Immature natural killer cell (primary cell): ENCODE measurements around the gene KIF17. TPM values are rescaled to one million over a fixed set of nuclear protein-coding genes. Genes with fewer than 3 reads are reported as not detected.
"Not testable (repeated sequence)": the region's sequence is repeated elsewhere in the genome, so short reads cannot be mapped to it uniquely, and the experiment has no call there.

Experiments
- DNase-seq, 3 donors: peaks; one replicate each; pipeline ENCODE4 v3.0.0; 2022; ENCODE audit warnings: mixed read lengths in 1 of 3
- H3K27ac Mint-ChIP-seq, 6 donors: one replicate each; pipeline ENCODE4 v1.8.0; 2020; ENCODE audit warnings: mixed read lengths in 6 of 6, mild to moderate bottlenecking in 5 of 6, inconsistent platforms in 4 of 6, moderate library complexity in 3 of 6
- H3K27me3 Mint-ChIP-seq, 3 donors: one replicate each; pipeline ENCODE4 v1.8.0; 2020 to 2021; ENCODE audit warnings: low read depth in 3 of 3, mild to moderate bottlenecking in 3 of 3, mixed read lengths in 3 of 3, moderate library complexity in 3 of 3, inconsistent platforms in 1 of 3
- H3K36me3 Mint-ChIP-seq, 3 donors: one replicate each; pipeline ENCODE4 v1.8.0; 2020; ENCODE audit warnings: mixed read lengths in 3 of 3, inconsistent platforms in 2 of 3, mild to moderate bottlenecking in 2 of 3
- H3K4me1 Mint-ChIP-seq, 2 donors: one replicate each; pipeline ENCODE4 v1.8.0; 2020; ENCODE audit warnings: inconsistent platforms in 2 of 2, mild to moderate bottlenecking in 2 of 2, mixed read lengths in 2 of 2, moderate library complexity in 1 of 2
- H3K4me3 Mint-ChIP-seq, 5 donors: one replicate each; pipeline ENCODE4 v1.8.0; 2020; ENCODE audit warnings: mild to moderate bottlenecking in 5 of 5, mixed read lengths in 5 of 5, inconsistent platforms in 3 of 5, moderate library complexity in 3 of 5
- H3K9me3 Mint-ChIP-seq, 6 donors: one replicate each; pipeline ENCODE4 v1.8.0; 2020; ENCODE audit warnings: mild to moderate bottlenecking in 6 of 6, mixed read lengths in 6 of 6, inconsistent platforms in 4 of 6, moderate library complexity in 3 of 6
- polyA plus RNA-seq, 3 donors: library from polyadenylated mRNA; unstranded; fragments of 300-500 nt; fragmentation: Illumina TruSeq; gene quantifications; one replicate each; pipeline ENCODE4 v1.2.3, GENCODE V29; 2021

The KIF17 gene
- polyA plus RNA-seq, 3 donors from 2014 or later = 0.21 TPM; not detected in 2

- DNase-seq = no peak
- Mint-ChIP-seq H3K36me3 (peaks cover 0 to 2% (median 0%) of the 10 kb centered on the region in 3 donors), H3K4me1 (no peaks in the 10 kb centered on the region), H3K4me3 (no peak overlapping the region), H3K27ac (no peak overlapping the region), H3K27me3 (peaks cover 0 to 5% (median 1%) of the 10 kb centered on the region in 3 donors), H3K9me3 (peaks cover 0 to 2% (median 0%) of the 10 kb centered on the region in 6 donors)
These were observed 33.2 kb downstream of the KIF17 start for GRCh38 chr1:20684651-20685050.

DNA sequence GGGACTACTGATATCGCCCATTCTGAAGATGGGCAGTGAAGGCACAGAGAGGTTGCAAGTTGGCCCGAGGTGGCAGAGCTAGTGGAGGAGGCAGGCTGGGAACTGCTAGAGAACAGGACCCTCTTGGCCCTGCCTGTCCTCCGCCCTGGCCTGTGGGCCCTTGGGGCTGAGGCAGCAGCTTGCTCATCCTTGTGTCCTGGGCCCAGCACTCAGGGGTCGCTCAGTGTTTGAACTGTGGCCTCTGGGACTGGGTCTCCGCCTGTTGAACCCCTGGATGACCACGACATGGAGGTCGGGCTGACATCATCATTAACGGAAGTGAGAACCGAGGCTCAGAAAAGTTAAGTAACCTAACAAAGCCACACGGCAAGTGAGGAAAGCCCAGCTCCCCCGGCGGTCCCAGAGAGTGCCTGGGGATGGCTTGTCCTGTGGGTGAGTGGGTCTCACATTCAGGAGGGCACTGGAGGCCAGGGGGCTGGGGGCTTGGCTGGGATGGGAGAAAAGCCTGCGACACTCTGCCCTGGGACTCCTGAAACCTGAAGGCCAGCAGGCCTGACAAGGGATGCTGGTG lies 33.7 kb downstream of the KIF17 start:
- no peaks in the 10 kb centered on the region for H3K4me1 Mint-ChIP-seq
- peaks cover 0 to 5% (median 1%) of the 10 kb centered on the region in 3 donors for H3K27me3 Mint-ChIP-seq
- no peak for DNase-seq
- no peak overlapping the region for H3K4me3 Mint-ChIP-seq
- H3K9me3 Mint-ChIP-seq = peaks cover 0 to 2% (median 0%) of the 10 kb centered on the region in 6 donors
- peaks cover 0 to 2% (median 0%) of the 10 kb centered on the region in 3 donors for H3K36me3 Mint-ChIP-seq
- no peak overlapping the region for H3K27ac Mint-ChIP-seq

- no peak for DNase-seq
- no peak overlapping the region for H3K4me3 Mint-ChIP-seq
- H3K36me3 Mint-ChIP-seq = peaks cover 0 to 2% (median 0%) of the 10 kb centered on the region in 3 donors
- no peak overlapping the region for H3K27ac Mint-ChIP-seq
- peaks cover 0 to 5% (median 1%) of the 10 kb centered on the region in 3 donors for H3K27me3 Mint-ChIP-seq
- peaks cover 0 to 2% (median 0%) of the 10 kb centered on the region in 6 donors for H3K9me3 Mint-ChIP-seq
- H3K4me1 Mint-ChIP-seq = peaks cover 4% of the 10 kb centered on the region in 2 donors
These were observed 34.2 kb downstream of the KIF17 start for GRCh38 chr1:20683614-20684013.

DNA sequence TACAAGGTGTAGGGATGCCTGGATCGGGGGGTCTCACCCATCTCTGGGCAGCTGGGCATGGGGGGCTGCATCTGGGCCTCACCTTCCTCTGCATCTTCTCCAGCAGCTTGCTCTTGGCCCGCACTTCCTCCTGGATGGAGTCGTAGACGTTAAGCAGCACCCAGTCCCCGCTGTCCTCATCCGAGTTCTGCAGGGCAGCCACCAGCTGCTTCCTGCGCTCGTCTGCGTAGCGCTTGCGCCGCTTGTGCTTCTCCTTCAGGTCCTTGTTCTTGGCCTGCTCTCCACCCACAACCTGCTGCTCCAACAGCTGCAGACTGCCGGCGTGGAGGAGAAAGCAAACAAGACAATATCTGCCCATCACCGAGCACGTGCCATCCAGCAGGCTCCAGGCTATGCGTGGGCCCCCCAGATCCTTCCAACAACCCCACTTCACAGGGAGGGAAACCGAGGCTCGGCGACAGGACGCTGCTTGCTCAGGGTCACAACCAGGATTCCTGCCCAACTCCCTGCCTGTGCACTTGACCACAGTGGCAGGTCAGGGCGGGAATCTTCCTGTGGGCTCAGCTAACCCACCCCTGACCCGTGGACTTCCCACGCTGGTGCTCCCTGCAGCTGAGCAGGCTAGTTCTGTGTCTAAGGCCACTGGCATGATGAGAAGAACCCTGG lies 35.1 kb downstream of the KIF17 start:
- Mint-ChIP-seq H3K9me3 (peaks cover 0 to 2% (median 0%) of the 10 kb centered on the region in 6 donors), H3K36me3 (peaks cover 0 to 2% (median 0%) of the 10 kb centered on the region in 3 donors), H3K4me1 (peaks cover 9 to 11% of the 10 kb centered on the region in 2 donors), H3K4me3 (no peak overlapping the region), H3K27ac (no peak overlapping the region), H3K27me3 (peaks cover 0 to 7% (median 1%) of the 10 kb centered on the region in 3 donors)
- DNase-seq = no peak

GRCh38 chr1:20681999-20682398 lies 35.8 kb downstream of the KIF17 start:
- no peak overlapping the region for H3K4me3 Mint-ChIP-seq
- peaks cover 2 to 7% (median 4%) of the 10 kb centered on the region in 3 donors for H3K27me3 Mint-ChIP-seq
- no peak for DNase-seq
- H3K4me1 Mint-ChIP-seq = peaks cover 9 to 11% of the 10 kb centered on the region in 2 donors
- H3K27ac Mint-ChIP-seq = no peak overlapping the region
- H3K36me3 Mint-ChIP-seq = peaks cover 0 to 2% (median 0%) of the 10 kb centered on the region in 3 donors
- H3K9me3 Mint-ChIP-seq = peaks cover 0 to 2% (median 0%) of the 10 kb centered on the region in 6 donors

- Mint-ChIP-seq H3K27me3 (peaks cover 4 to 11% (median 5%) of the 10 kb centered on the region in 3 donors), H3K4me1 (peaks cover 9 to 11% of the 10 kb centered on the region in 2 donors), H3K27ac (no peak overlapping the region), H3K36me3 (peaks cover 0 to 2% (median 0%) of the 10 kb centered on the region in 3 donors), H3K9me3 (peaks cover 0 to 2% (median 0%) of the 10 kb centered on the region in 6 donors), H3K4me3 (no peak overlapping the region)
- no peak for DNase-seq
These were observed 37.5 kb downstream of the KIF17 start for GRCh38 chr1:20680269-20680668.

DNA sequence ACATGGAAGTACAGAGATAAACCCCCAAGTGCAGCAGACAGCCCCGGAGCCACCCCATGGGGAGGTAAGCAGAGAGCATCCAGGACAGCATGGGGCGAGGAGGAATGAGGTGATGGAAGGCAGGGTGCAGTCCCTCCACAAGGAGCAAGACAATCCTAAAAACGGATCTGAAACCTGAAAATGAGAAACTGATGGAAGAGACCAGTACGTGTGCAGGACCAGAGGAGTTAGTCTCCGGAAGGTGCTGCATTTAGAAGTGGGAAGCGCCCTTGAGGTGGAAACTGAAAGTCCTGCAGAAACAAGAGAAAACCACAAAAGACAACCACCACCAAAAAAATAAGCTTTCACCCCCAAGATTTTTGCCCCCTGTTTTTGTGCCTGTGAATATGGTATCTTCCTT lies 39.2 kb downstream of the KIF17 start:
- H3K27me3 Mint-ChIP-seq = peaks cover 3 to 11% (median 5%) of the 10 kb centered on the region in 3 donors
- peaks cover 9 to 11% of the 10 kb centered on the region in 2 donors for H3K4me1 Mint-ChIP-seq
- H3K27ac Mint-ChIP-seq = peak overlapping the region in 1 of 6 donors; percentile 59
- H3K36me3 Mint-ChIP-seq = peaks cover 0 to 2% (median 0%) of the 10 kb centered on the region in 3 donors
- H3K4me3 Mint-ChIP-seq = peak overlapping the region; percentile 18 to 73 (median 45)
- H3K9me3 Mint-ChIP-seq = peaks cover 0 to 2% (median 0%) of the 10 kb centered on the region in 6 donors
- peak in 1 of 3 donors; percentile 17 for DNase-seq

DNA sequence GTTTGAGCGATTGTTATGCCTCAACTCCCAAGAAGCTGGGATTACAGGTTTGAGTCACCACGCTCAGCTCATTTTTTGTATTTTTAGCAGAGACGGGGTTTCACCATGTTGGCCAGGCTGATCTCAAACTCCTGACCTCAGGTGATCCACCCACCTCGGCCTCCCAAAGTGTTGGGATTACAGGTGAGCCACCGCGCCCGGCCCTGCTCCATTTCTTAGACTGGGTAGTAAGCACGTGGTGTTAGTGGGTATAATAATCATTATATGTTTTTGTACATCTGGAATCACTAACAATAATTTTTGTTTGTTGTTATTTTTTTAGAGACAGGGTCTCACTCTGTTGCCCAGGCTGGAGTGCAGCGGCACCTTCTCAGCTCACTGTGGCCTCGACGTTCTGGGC lies 44.2 kb downstream of the KIF17 start:
- H3K27ac Mint-ChIP-seq, H3K4me1 Mint-ChIP-seq, H3K9me3 Mint-ChIP-seq, DNase-seq, H3K4me3 Mint-ChIP-seq, H3K36me3 Mint-ChIP-seq: not testable (repeated sequence)
- peaks cover 3 to 16% (median 4%) of the 10 kb centered on the region in 3 donors for H3K27me3 Mint-ChIP-seq

DNA sequence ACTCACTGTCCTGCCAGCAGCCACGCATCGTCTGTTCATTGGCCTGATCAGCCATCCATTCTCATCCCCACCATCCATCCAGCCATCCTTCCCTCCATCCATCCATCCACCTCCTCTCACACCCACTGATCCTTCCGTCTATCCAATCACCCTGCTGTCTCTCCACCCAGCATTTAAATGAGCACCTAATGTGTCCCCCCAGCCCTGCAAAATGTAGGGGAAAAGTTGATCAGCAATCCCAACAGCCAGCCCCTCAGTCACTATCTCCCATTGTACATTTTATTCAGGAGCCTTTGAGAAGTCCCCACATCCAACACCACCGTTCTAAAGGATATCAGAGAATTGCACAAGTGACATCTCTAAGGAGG lies 45.6 kb downstream of the KIF17 start:
- no peak overlapping the region for H3K27ac Mint-ChIP-seq
- no peak overlapping the region for H3K4me3 Mint-ChIP-seq
- no peaks in the 10 kb centered on the region for H3K36me3 Mint-ChIP-seq
- DNase-seq = no peak
- peaks cover 1 to 18% (median 2%) of the 10 kb centered on the region in 3 donors for H3K27me3 Mint-ChIP-seq
- H3K9me3 Mint-ChIP-seq = no peaks in the 10 kb centered on the region
- no peaks in the 10 kb centered on the region for H3K4me1 Mint-ChIP-seq

DNA sequence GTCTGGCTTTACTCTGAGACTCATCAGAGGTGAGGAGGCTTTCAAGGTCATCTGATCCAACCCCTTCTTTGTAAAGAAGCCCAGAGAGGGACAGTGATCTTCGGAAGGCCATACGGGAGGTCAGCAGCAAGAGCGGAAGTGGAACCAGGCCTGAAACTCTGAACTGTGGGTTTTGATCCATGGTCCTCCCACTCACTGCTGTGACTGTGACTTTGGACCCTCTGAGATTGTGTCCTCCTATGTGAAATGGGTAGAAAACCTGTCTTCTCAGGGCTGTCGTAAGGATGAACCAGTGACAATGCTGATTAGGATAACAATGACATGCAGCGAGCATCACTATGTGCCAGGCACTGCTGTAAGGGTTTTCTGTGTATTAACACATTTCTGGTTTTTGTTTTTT lies 46.9 kb downstream of the KIF17 start:
- H3K9me3 Mint-ChIP-seq = no peaks in the 10 kb centered on the region
- H3K4me3 Mint-ChIP-seq = no peak overlapping the region
- DNase-seq = no peak
- H3K27me3 Mint-ChIP-seq = peaks cover 0 to 11% (median 2%) of the 10 kb centered on the region in 3 donors
- H3K36me3 Mint-ChIP-seq = no peaks in the 10 kb centered on the region
- no peak overlapping the region for H3K27ac Mint-ChIP-seq
- H3K4me1 Mint-ChIP-seq = no peaks in the 10 kb centered on the region

DNA sequence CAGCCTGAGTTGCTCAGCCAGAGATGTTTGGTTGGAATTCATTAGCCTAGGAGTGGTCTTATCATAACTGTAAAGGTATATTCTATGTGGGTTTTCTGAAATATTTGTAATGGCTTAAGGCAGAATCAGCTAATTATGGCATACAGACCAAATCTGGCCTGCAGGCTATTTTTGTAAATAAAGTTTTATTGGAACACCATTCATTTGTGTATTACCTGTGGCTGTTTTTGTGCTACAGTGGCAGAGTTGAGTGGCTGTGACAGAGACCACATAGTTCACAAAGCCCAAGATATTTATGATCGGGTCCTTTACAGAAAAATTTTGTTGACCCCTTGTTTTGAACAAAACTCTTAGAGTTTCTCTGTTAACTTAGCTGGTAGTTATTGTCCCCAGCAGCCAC lies 49.2 kb downstream of the KIF17 start:
- Mint-ChIP-seq H3K4me1 (no peaks in the 10 kb centered on the region), H3K27ac (no peak overlapping the region), H3K9me3 (no peaks in the 10 kb centered on the region), H3K4me3 (no peak overlapping the region), H3K36me3 (no peaks in the 10 kb centered on the region), H3K27me3 (peaks cover 0 to 7% (median 2%) of the 10 kb centered on the region in 3 donors)
- no peak for DNase-seq

DNA sequence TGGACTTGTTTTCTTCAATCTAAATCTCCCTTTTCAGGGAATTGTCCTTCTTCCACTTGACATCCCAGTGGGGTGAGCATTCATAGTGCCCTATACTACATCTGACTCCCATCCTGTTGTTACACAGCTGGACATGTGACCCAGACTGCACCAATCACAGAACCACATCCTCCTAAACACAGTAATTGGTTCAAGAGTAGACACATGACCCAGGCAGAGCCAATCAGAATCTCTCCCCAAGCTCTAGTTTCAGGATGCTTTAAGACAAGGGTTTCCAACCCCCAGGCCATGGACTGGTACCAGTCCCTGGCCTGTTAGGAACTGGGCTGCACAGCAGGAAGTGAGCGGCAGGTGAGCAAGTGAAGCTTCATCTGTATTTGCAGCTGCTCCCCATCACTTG lies 51.0 kb downstream of the KIF17 start:
- Mint-ChIP-seq H3K9me3 (no peaks in the 10 kb centered on the region), H3K36me3 (no peaks in the 10 kb centered on the region), H3K4me1 (peaks cover 11% of the 10 kb centered on the region in 2 donors), H3K27me3 (peaks cover 0 to 3% (median 0%) of the 10 kb centered on the region in 3 donors), H3K27ac (no peak overlapping the region), H3K4me3 (no peak overlapping the region)
- DNase-seq = no peak

DNA sequence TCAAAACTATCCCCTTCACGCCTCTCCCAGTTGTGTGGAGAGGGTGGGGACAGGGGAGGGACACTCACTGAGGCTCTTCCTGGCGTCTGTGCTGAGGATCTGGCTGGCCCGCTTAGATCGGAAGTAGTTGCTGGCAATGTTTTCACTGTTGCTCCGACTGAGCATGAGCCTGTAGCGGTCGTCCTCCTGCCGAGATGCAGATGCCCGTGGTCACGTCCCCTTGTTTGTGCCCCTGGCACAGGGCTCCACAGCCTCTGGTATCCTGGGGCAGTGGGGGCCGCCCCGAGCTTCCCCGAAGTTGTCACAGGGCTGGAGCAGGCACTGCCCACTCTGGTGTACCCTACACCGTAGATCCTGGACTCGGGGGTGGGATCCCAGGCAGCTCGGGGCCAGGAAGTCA lies 51.7 kb downstream of the KIF17 start:
- Mint-ChIP-seq H3K4me3 (no peak overlapping the region), H3K36me3 (no peaks in the 10 kb centered on the region), H3K9me3 (no peaks in the 10 kb centered on the region), H3K27me3 (peaks cover 0 to 5% (median 3%) of the 10 kb centered on the region in 3 donors), H3K27ac (no peak overlapping the region), H3K4me1 (peaks cover 17 to 18% of the 10 kb centered on the region in 2 donors)
- DNase-seq = no peak

GRCh38 chr1:20665726-20666125 lies 52.1 kb downstream of the KIF17 start:
- Mint-ChIP-seq H3K4me1 (peaks cover 21 to 22% of the 10 kb centered on the region in 2 donors), H3K27me3 (peaks cover 0 to 6% (median 3%) of the 10 kb centered on the region in 3 donors), H3K9me3 (no peaks in the 10 kb centered on the region), H3K4me3 (no peak overlapping the region), H3K27ac (no peak overlapping the region), H3K36me3 (no peaks in the 10 kb centered on the region)
- DNase-seq = no peak
